ENCODE data around the gene PI4KA.
"Not testable (repeated sequence)": the region's sequence is repeated elsewhere in the genome, so short reads cannot be mapped to it uniquely, and the experiment has no call there.

Gene PI4KA

DNA sequence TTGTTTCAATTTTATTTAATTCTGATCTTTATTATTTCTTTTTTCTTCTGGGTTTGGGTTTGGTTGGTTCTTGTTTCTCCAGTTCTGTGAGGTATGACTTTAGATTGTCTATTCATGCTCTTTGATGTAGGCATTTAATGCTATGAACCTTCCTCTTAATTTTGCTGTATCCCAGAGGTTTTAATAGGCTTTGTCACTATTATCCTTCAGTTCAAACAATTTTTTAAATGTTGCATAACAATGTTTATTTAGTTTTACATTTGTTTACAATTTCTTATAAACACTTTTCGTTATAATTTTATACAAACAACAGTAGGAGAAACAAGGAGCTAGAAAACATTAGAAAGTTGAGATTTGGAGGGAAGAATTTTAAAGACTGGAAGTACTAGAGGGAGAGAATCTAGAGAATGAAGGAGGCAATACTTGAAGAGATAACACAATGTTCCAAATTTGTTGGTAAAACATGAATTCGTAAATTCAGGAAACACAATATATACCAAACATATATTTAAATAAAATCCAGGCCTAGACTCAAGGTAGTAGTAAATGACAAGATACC, 180.8 kb downstream of the PI4KA start:
- no peak overlapping the region for H3K4me3 ChIP-seq (ENCODE audit: low read depth, low read length)
- TF ChIP-seq CTCF (IDR thresholded peaks at IDR 0.05; ENCODE audit: low read depth, low read length, missing control alignments), result no peak
- in situ Hi-C loops (cut with HindIII; ENCODE audit: low sequenced_read_pairs), result no loop called here
- DNase-seq (ENCODE audit: low read depth), result no peak

DNA sequence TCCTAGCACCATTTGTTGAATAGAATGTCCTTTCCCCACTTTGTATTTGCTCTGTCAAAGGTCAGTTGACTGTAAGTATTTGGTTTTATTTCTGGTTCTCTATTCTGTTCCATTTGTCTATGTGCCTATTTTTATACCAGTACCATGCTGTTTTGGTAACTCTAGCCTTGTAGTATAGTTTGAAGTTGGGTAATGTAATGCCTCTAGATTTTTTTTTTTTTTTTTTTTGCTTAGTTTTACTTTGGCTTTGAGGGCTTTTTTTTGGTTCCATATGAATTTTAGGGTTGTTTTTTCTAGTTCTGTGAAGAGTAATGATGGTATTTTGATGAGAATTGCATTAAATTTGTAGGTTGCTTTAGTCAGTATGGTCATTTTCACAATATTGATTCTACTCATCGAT, 183.0 kb downstream of the PI4KA start:
- DNase-seq (ENCODE audit: low read depth); H3K4me3 ChIP-seq (ENCODE audit: low read depth, low read length); in situ Hi-C loops (cut with HindIII; ENCODE audit: low sequenced_read_pairs): not testable (repeated sequence)

DNA sequence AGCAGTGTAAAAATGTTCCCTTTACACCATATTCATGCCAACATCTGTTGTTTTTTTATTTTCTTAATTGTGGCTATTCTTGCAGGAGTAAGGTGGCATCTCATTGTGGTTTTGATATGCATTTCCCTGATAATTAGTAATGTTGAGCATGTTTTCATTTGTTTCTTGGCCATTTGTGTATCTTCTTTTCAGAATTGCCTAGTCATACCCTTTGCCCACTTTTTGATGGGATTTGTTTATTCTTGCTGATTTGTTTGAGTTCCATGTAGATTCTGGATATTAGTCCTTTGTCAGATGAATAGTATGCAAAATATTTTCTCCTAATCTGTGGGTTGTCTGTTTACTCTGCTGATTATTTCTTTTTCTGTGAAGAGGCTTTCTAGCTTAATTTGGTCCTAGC, 183.6 kb downstream of the PI4KA start:
- TF ChIP-seq CTCF (IDR thresholded peaks at IDR 0.05; ENCODE audit: low read depth, low read length, missing control alignments), result no peak
- in situ Hi-C loops (cut with HindIII; ENCODE audit: low sequenced_read_pairs), result no loop called here
- DNase-seq (ENCODE audit: low read depth), result no peak
- no peak overlapping the region for H3K4me3 ChIP-seq (ENCODE audit: low read depth, low read length)

GRCh38 chr22:20673295-20674195, 185.1 kb downstream of the PI4KA start:
- DNase-seq (ENCODE audit: low read depth), result no peak
- no peak overlapping the region for H3K4me3 ChIP-seq (ENCODE audit: low read depth, low read length)
- TF ChIP-seq CTCF (IDR thresholded peaks at IDR 0.05; ENCODE audit: low read depth, low read length, missing control alignments), result no peak
- in situ Hi-C loops (cut with HindIII; ENCODE audit: low sequenced_read_pairs), result no loop called here

- no peak for TF ChIP-seq CTCF (IDR thresholded peaks at IDR 0.05; ENCODE audit: low read depth, low read length, missing control alignments)
- DNase-seq (ENCODE audit: low read depth), result no peak
- in situ Hi-C loops (cut with HindIII; ENCODE audit: low sequenced_read_pairs), result no loop called here
- H3K4me3 ChIP-seq (ENCODE audit: low read depth, low read length), result no peak overlapping the region
Measured at GRCh38 chr22:20672732-20673131, 185.9 kb downstream of the PI4KA start.

DNA sequence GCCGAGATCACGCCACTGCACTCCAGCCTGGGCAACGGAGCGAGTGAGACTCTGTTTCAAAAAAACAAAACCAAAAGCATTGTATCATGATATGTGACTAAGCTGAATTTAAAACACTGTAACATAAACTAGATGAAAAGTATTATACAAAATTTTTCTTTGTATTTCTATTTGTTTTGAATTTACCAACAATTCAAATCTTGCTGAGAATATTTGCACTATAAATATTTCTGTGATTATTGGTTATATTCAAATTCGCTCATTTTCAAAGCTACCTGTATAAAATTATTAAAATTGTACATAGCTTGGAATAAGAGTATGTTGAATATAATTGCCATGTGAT, 186.6 kb downstream of the PI4KA start:
- H3K4me3 ChIP-seq (ENCODE audit: low read depth, low read length), result no peak overlapping the region
- in situ Hi-C loops (cut with HindIII; ENCODE audit: low sequenced_read_pairs), result no loop called here

More for the DNA sequence above, 186.6 kb downstream of the PI4KA start:
- no peak for DNase-seq (ENCODE audit: low read depth)
- TF ChIP-seq CTCF (IDR thresholded peaks at IDR 0.05; ENCODE audit: low read depth, low read length, missing control alignments), result no peak
